CD14-positive monocyte (primary cell): ENCODE results near the gene TM7SF3. TPM values are rescaled to one million over a fixed set of nuclear protein-coding genes. Genes with fewer than 3 reads are reported as not detected.

Experiments used
- DNase-seq, 3 donors: peaks; one replicate each; pipeline ENCODE4 v3.0.0-alpha.2; 2011 to 2022
- H2AFZ ChIP-seq: 2 replicates; pipeline ENCODE4 v1.6.0; 2012; ENCODE audit warnings: mild to moderate bottlenecking, low read depth, low read length, inconsistent platforms; ENCODE audit not compliant: insufficient read depth, poor library complexity, severe bottlenecking
- H3K27ac ChIP-seq, 2 donors: 1 replicate in 1 of 2; 2 replicates in 1 of 2; pipeline ENCODE4 v1.5.1; 2012 to 2013; ENCODE audit warnings: low read length in 2 of 2, control low read depth in 1 of 2, inconsistent platforms in 1 of 2, low read depth in 1 of 2, mild to moderate bottlenecking in 1 of 2
- H3K27me3 ChIP-seq, 2 donors: one replicate each; pipeline versions ENCODE4 v1.6.0 to v1.6.1; 2011 to 2013; ENCODE audit warnings: low read length in 2 of 2; ENCODE audit not compliant: control insufficient read depth in 2 of 2, insufficient read depth in 2 of 2
- H3K36me3 ChIP-seq, 2 donors: replicated peaks in 1 of 2; 1 replicate in 1 of 2; 2 replicates in 1 of 2; pipeline versions ENCODE4 v1.5.1 to v1.6.1; 2012 to 2013; ENCODE audit warnings: low read length in 2 of 2, control low read depth in 1 of 2, inconsistent platforms in 1 of 2, mild to moderate bottlenecking in 1 of 2; ENCODE audit not compliant: insufficient read depth in 2 of 2, control insufficient read depth in 1 of 2
- H3K4me1 ChIP-seq, 2 donors: 1 replicate in 1 of 2; 2 replicates in 1 of 2; pipeline versions ENCODE4 v1.5.1 to v1.6.1; 2012 to 2013; ENCODE audit warnings: low read length in 2 of 2, control low read depth in 1 of 2, inconsistent platforms in 1 of 2, mild to moderate bottlenecking in 1 of 2, moderate library complexity in 1 of 2; ENCODE audit not compliant: insufficient read depth in 2 of 2, control insufficient read depth in 1 of 2
- H3K4me2 ChIP-seq: replicated peaks from 2 replicates; pipeline ENCODE3; 2012; ENCODE audit warnings: low read length, moderate library complexity, mild to moderate bottlenecking; ENCODE audit not compliant: poor library complexity, severe bottlenecking; ENCODE audit errors: extremely low read depth
- H3K4me3 ChIP-seq, 3 experiments: fragments of 200-600 bp in 1 of 3; sonication (generic) in 1 of 3; replicated peaks in 1 of 3; 1 replicate in 2 of 3; 2 replicates in 1 of 3; pipeline ENCODE4 v1.5.1; 2011 to 2013; ENCODE audit warnings: low read length in 3 of 3, mild to moderate bottlenecking in 3 of 3, control low read depth in 2 of 3, low read depth in 2 of 3, inconsistent platforms in 1 of 3, moderate library complexity in 1 of 3
- H3K79me2 ChIP-seq: 2 replicates; pipeline ENCODE4 v1.6.0; 2012; ENCODE audit warnings: mild to moderate bottlenecking, control low read depth, inconsistent platforms, low read length, moderate library complexity; ENCODE audit not compliant: insufficient read depth
- H3K9ac ChIP-seq: 2 replicates; pipeline ENCODE4 v1.6.0; 2017; ENCODE audit warnings: low read length, mild to moderate bottlenecking; ENCODE audit not compliant: insufficient read depth, poor library complexity, severe bottlenecking
- H3K9me3 ChIP-seq, 2 donors: replicated peaks in 1 of 2; 1 replicate in 1 of 2; 2 replicates in 1 of 2; pipeline versions ENCODE4 v1.5.1 to v1.6.1; 2012 to 2013; ENCODE audit warnings: low read length in 2 of 2, control low read depth in 1 of 2; ENCODE audit not compliant: control insufficient read depth in 1 of 2, insufficient read depth in 1 of 2
- H4K20me1 ChIP-seq: 2 replicates; pipeline ENCODE4 v1.6.0; 2012; ENCODE audit warnings: mild to moderate bottlenecking, low read length, control low read depth, moderate library complexity; ENCODE audit not compliant: insufficient read depth
- H3K27ac Mint-ChIP-seq, 7 donors: one replicate each; pipeline ENCODE4 v1.8.0; 2020; ENCODE audit warnings: mild to moderate bottlenecking in 7 of 7, mixed read lengths in 7 of 7, moderate library complexity in 6 of 7, inconsistent platforms in 2 of 7
- H3K27me3 Mint-ChIP-seq, 3 donors: one replicate each; pipeline ENCODE4 v1.8.0; 2021 to 2022; ENCODE audit warnings: low read depth in 3 of 3, mild to moderate bottlenecking in 3 of 3, mixed read lengths in 3 of 3, moderate library complexity in 3 of 3, inconsistent platforms in 1 of 3
- H3K36me3 Mint-ChIP-seq, 2 donors: one replicate each; pipeline ENCODE4 v1.8.0; 2020; ENCODE audit warnings: mixed read lengths in 2 of 2, inconsistent platforms in 1 of 2, mild to moderate bottlenecking in 1 of 2
- H3K4me1 Mint-ChIP-seq: one replicate; pipeline ENCODE4 v1.8.0; 2020; ENCODE audit warnings: mild to moderate bottlenecking, mixed read lengths
- H3K4me3 Mint-ChIP-seq, 2 donors: one replicate each; pipeline ENCODE4 v1.8.0; 2020; ENCODE audit warnings: mild to moderate bottlenecking in 2 of 2, mixed read lengths in 2 of 2, moderate library complexity in 1 of 2
- H3K9me3 Mint-ChIP-seq, 7 donors: one replicate each; pipeline ENCODE4 v1.8.0; 2020 to 2022; ENCODE audit warnings: mixed read lengths in 7 of 7, mild to moderate bottlenecking in 6 of 7, moderate library complexity in 6 of 7, inconsistent platforms in 2 of 7
- WGBS: methylation state at CpG from one replicate; pipeline ENCODE4 v1.1.5; 2013; ENCODE audit warnings: missing lambda C conversion rate; ENCODE audit not compliant: insufficient coverage; 5-methylcytosine and 5-hydroxymethylcytosine counted together
- intact Hi-C, 2 donors: fragments of 100-400 bp; cut with micrococcal nuclease; formaldehyde crosslinking; loops; one replicate each; pipeline versions ENCODE4 v1.15.0 to v1.15.1; 2023
- polyA plus RNA-seq, 3 donors: library from polyadenylated mRNA; depleted of rRNA in 1 of 3; unstranded in 2 of 3; stranded (reverse) in 1 of 3; fragments of 300-500 nt in 2 of 3; fragments of >200 nt in 1 of 3; fragmentation: Illumina TruSeq in 2 of 3; gene quantifications; 1 replicate in 2 of 3; 2 replicates in 1 of 3; pipeline ENCODE4 v1.2.3, GENCODE V29; 2012 to 2021
- TF ChIP-seq, protein P1 (sequence below): fragments of 200-600 bp; IDR thresholded peaks from one replicate; pipeline ENCODE4 v1.8.0; 2022; ENCODE audit warnings: antibody characterized with exemption, mild to moderate bottlenecking

TM7SF3 gene
- polyA plus RNA-seq, 3 donors = 36.3 to 85.9 (median 71.7) TPM

DNA sequence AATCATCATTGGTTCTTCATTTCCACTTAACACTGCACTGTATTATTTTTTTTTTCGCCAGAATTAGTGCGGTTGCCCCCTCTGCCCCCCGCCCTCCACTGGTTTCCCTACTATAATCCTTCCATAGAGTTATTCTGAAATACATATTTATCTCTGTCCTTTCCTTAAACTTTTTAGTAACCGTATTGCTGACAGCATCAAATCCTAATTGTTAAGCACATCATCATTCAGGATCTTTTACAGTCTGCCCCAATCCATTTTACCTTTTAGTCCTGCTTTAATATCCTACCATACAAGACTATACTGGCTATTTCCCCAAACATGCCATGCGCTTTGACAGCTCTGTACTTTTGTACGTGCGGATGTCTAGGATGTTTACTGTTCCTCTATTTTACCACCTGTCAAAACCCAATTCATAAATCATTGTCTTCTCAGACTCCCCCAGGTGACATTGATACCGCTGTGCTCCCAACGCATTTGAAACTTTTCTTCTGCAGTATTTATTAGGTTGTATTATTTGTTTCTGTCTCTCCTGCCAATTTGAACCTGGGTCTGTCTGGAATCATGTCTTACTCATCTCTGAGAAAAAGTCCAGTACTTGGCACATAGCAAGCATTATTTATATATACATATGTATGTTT lies 74.9 kb downstream of the TM7SF3 start:
- intact Hi-C loops = loop anchor here (2.0 to 5.0 kb wide), 4 partner anchors 13 to 107 kb away; partner anchors contain the start of genes TM7SF3 (in 2 of the 2) and ITPR2 (in 1 of the 2)
- H3K4me1 Mint-ChIP-seq = peaks cover 67% of the 10 kb centered on the region
- peaks cover 39 to 58% of the 10 kb centered on the region in 2 donors for H3K4me1 ChIP-seq
- peaks cover 2 to 5% of the 10 kb centered on the region in 2 donors for H3K36me3 Mint-ChIP-seq
- no peaks in the 10 kb centered on the region for H3K9me3 ChIP-seq
- peaks cover 0 to 3% (median 0%) of the 10 kb centered on the region in 7 donors for H3K9me3 Mint-ChIP-seq
- DNase-seq = peak in 2 of 3 donors; percentile 24 to 26
- peak overlapping the region; percentile 80 to 93 (median 90) for H3K4me3 ChIP-seq
- no peaks in the 10 kb centered on the region for H3K27me3 ChIP-seq
- H3K9ac ChIP-seq = peak overlapping the region; percentile 95
- WGBS = 0% methylated on average over 6 of the region's 9 CpGs
- peak overlapping the region; percentile 89 for H3K4me2 ChIP-seq
- peaks cover 98% of the 10 kb centered on the region for H3K79me2 ChIP-seq
- H3K27ac ChIP-seq = peak overlapping the region; percentile 92 to 93
- peak overlapping the region; percentile 97 to 100 (median 100) for H3K27ac Mint-ChIP-seq
- TF ChIP-seq, protein P1, sequence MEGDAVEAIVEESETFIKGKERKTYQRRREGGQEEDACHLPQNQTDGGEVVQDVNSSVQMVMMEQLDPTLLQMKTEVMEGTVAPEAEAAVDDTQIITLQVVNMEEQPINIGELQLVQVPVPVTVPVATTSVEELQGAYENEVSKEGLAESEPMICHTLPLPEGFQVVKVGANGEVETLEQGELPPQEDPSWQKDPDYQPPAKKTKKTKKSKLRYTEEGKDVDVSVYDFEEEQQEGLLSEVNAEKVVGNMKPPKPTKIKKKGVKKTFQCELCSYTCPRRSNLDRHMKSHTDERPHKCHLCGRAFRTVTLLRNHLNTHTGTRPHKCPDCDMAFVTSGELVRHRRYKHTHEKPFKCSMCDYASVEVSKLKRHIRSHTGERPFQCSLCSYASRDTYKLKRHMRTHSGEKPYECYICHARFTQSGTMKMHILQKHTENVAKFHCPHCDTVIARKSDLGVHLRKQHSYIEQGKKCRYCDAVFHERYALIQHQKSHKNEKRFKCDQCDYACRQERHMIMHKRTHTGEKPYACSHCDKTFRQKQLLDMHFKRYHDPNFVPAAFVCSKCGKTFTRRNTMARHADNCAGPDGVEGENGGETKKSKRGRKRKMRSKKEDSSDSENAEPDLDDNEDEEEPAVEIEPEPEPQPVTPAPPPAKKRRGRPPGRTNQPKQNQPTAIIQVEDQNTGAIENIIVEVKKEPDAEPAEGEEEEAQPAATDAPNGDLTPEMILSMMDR = no peak
- peak overlapping the region; percentile 96 to 98 for H3K4me3 Mint-ChIP-seq
- peak overlapping the region; percentile 85 for H2AFZ ChIP-seq
- no peaks in the 10 kb centered on the region for H3K36me3 ChIP-seq
- peaks cover 0 to 2% (median 0%) of the 10 kb centered on the region in 3 donors for H3K27me3 Mint-ChIP-seq
- H4K20me1 ChIP-seq = peaks cover 45% of the 10 kb centered on the region

DNA sequence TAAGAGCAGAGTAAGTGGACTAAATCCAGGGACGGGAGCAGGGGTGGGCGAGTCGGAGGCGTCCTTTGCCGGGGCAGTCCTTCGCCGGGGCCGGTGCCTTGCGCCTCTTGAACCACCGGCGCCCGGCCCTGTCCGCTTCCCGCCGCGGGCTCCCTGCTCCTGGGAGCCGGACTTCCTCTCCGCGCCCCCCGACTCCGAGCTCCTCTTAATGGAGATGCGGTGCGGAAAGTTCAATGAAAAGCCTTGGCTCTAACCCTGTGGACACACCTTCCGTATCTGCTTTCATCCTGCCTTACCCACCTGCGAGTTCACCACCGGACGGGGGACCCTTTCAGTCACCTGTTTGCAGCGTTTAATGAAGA lies 75.5 kb downstream of the TM7SF3 start:
- Histone ChIP-seq H3K9ac (peak overlapping the region; percentile 95), H3K4me3 (peak overlapping the region; percentile 80 to 93 (median 90)), H3K4me2 (peak overlapping the region; percentile 89), H3K27ac (peak overlapping the region; percentile 92 to 93), H3K79me2 (peaks cover 97% of the 10 kb centered on the region), H2AFZ (peak overlapping the region; percentile 85), H3K9me3 (no peaks in the 10 kb centered on the region), H3K27me3 (no peaks in the 10 kb centered on the region), H3K36me3 (no peaks in the 10 kb centered on the region), H4K20me1 (peaks cover 38% of the 10 kb centered on the region), H3K4me1 (peaks cover 39 to 58% of the 10 kb centered on the region in 2 donors)
- Mint-ChIP-seq H3K36me3 (peaks cover 2 to 6% of the 10 kb centered on the region in 2 donors), H3K27me3 (peaks cover 0 to 2% (median 0%) of the 10 kb centered on the region in 3 donors), H3K4me3 (peak overlapping the region; percentile 96 to 98), H3K4me1 (peaks cover 62% of the 10 kb centered on the region), H3K9me3 (peaks cover 0 to 3% (median 0%) of the 10 kb centered on the region in 7 donors), H3K27ac (peak overlapping the region; percentile 97 to 100 (median 100))
- DNase-seq = peak in 2 of 3 donors; percentile 12 to 34
- TF ChIP-seq, protein P1 = no peak
- intact Hi-C loops = loop anchor here (2.0 to 5.0 kb wide), 4 partner anchors 14 to 106 kb away; partner anchors contain the start of genes TM7SF3 (in 2 of the 2) and ITPR2 (in 1 of the 2)
- WGBS = under 1% methylated on average over 28 of the region's 28 CpGs
